Transverse colon (tissue), 3 donors: Measurements from ENCODE around the gene ST6GAL1.

Experiments
- CTCF ChIP-seq, 5 experiments: fragments of 200-600 bp in 3 of 5; fragments of 450-650 bp in 2 of 5; sonication (generic) in 3 of 5; IDR thresholded peaks; 1 replicate in 2 of 5; 2 replicates in 3 of 5; pipeline ENCODE4 v1.5.1; 2016 to 2017; ENCODE audit warnings: antibody characterized with exemption in 5 of 5, inconsistent platforms in 3 of 5, mild to moderate bottlenecking in 2 of 5, moderate library complexity in 1 of 5
- POLR2A ChIP-seq: fragments of 450-650 bp; IDR thresholded peaks from one replicate; pipeline ENCODE4 v1.6.1; 2016; ENCODE audit warnings: antibody characterized with exemption, mild to moderate bottlenecking, moderate library complexity

- no peak for TF ChIP-seq POLR2A
- TF ChIP-seq CTCF (IDR thresholded peaks at IDR 0.05): no peak
Observed at GRCh38 chr3:186993210-186993782, 63.0 kb downstream of the ST6GAL1 start.
